Hepatocyte (in vitro differentiated cells): ENCODE measurements around the gene FRZB.

Source experiments
- EZH2phosphoT487 ChIP-seq: fragments of 200-600 bp; sonication (generic); IDR thresholded peaks from one replicate; pipeline ENCODE4 v1.6.1; 2018; ENCODE audit warnings: antibody characterized with exemption, mild to moderate bottlenecking, low read depth, moderate library complexity; ENCODE audit not compliant: unreplicated experiment, severe bottlenecking
- TF ChIP-seq, protein P1 (sequence below): fragments of 200-600 bp; sonication (generic); IDR thresholded peaks from 2 replicates; pipeline ENCODE4 v1.5.1; 2016; ENCODE audit warnings: antibody characterized with exemption, mild to moderate bottlenecking; ENCODE audit not compliant: poor library complexity

DNA sequence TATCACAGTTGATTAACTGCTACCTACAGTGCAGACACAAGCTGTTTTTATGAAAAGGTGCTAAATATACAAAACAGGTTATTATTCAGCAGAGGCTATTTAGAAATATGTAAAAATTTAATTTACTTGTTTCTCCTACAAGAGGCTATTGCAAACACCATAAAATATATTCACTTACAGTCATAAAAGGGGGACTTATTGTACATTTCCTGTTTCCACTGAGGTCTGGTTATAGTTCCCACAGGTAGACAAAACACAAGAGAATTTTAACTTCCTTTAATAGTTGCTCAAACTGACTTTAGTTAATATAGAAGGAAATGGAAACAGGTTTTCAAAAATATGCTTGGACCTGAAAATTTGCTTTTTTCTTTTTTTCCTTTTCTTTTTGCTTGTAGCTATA lies 40.0 kb upstream of the FRZB start:
- TF ChIP-seq, protein P1, sequence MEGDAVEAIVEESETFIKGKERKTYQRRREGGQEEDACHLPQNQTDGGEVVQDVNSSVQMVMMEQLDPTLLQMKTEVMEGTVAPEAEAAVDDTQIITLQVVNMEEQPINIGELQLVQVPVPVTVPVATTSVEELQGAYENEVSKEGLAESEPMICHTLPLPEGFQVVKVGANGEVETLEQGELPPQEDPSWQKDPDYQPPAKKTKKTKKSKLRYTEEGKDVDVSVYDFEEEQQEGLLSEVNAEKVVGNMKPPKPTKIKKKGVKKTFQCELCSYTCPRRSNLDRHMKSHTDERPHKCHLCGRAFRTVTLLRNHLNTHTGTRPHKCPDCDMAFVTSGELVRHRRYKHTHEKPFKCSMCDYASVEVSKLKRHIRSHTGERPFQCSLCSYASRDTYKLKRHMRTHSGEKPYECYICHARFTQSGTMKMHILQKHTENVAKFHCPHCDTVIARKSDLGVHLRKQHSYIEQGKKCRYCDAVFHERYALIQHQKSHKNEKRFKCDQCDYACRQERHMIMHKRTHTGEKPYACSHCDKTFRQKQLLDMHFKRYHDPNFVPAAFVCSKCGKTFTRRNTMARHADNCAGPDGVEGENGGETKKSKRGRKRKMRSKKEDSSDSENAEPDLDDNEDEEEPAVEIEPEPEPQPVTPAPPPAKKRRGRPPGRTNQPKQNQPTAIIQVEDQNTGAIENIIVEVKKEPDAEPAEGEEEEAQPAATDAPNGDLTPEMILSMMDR: no peak
- no peak for TF ChIP-seq EZH2phosphoT487
